Measurements from ENCODE around the gene HAUS2.

GRCh38 chr15:42576040-42576594 lies 27.5 kb downstream of the HAUS2 start:
- no peak for TF ChIP-seq CTCF (IDR thresholded peaks at IDR 0.05 in 2 of 3, conservative IDR thresholded peaks at IDR 0.05 in 1 of 3; ENCODE audit: borderline replicate concordance in 1 of 3, insufficient read depth in 1 of 3, low read depth in 2 of 3, low read length in 2 of 3)
- no peak for TF ChIP-seq EZH2 (IDR thresholded peaks at IDR 0.05)
- TF ChIP-seq CBX3 (IDR thresholded peaks at IDR 0.05; ENCODE audit: low read depth) = no peak
- no peak for TF ChIP-seq EGR1 (IDR thresholded peaks at IDR 0.05; ENCODE audit: low read depth)
- no peak for TF ChIP-seq REST (IDR thresholded peaks at IDR 0.05; ENCODE audit: low read depth)
- no peak for TF ChIP-seq JUND (IDR thresholded peaks at IDR 0.05)
- TF ChIP-seq POLR2AphosphoS5 (IDR thresholded peaks at IDR 0.05; ENCODE audit: low read depth, low read length) = no peak
- no peak for TF ChIP-seq EZH2phosphoT487 (IDR thresholded peaks at IDR 0.05; ENCODE audit: borderline replicate concordance)
